HUES6 (cell line): ENCODE data around the gene PITPNC1.

Experiments
- H3K27ac ChIP-seq: 2 replicates; pipeline ENCODE4 v1.7.0; 2013; ENCODE audit warnings: low read depth, mild to moderate bottlenecking, low read length, inconsistent platforms
- H3K27me3 ChIP-seq: 2 replicates; pipeline ENCODE4 v1.6.1; 2013; ENCODE audit warnings: low read length; ENCODE audit not compliant: control insufficient read depth, insufficient read depth
- H3K36me3 ChIP-seq: 2 replicates; pipeline ENCODE4 v1.6.1; 2013; ENCODE audit warnings: low read length; ENCODE audit not compliant: control insufficient read depth, insufficient read depth
- H3K4me1 ChIP-seq: 2 replicates; pipeline ENCODE4 v1.6.1; 2013; ENCODE audit warnings: low read length; ENCODE audit not compliant: control insufficient read depth, insufficient read depth
- H3K4me3 ChIP-seq: 2 replicates; pipeline ENCODE4 v1.5.1; 2013; ENCODE audit warnings: low read depth, low read length
- H3K9ac ChIP-seq: one replicate; pipeline ENCODE4 v1.6.1; 2013; ENCODE audit warnings: mild to moderate bottlenecking, low read length
- H3K9me3 ChIP-seq: 2 replicates; pipeline ENCODE4 v1.6.1; 2013; ENCODE audit warnings: low read depth, low read length; ENCODE audit not compliant: control insufficient read depth, insufficient read depth

Gene PITPNC1

GRCh38 chr17:67449845-67450755 is 73.0 kb downstream of the PITPNC1 start:
- no peak overlapping the region for H3K27ac ChIP-seq
- H3K27me3 ChIP-seq, result no peaks in the 10 kb centered on the region
- no peak overlapping the region for H3K4me3 ChIP-seq
- H3K4me1 ChIP-seq, result peaks cover 8% of the 10 kb centered on the region; the same call in 1 of the 2 replicates
- H3K36me3 ChIP-seq, result no peaks in the 10 kb centered on the region
- no peak overlapping the region for H3K9ac ChIP-seq
- H3K9me3 ChIP-seq, result no peaks in the 10 kb centered on the region

DNA sequence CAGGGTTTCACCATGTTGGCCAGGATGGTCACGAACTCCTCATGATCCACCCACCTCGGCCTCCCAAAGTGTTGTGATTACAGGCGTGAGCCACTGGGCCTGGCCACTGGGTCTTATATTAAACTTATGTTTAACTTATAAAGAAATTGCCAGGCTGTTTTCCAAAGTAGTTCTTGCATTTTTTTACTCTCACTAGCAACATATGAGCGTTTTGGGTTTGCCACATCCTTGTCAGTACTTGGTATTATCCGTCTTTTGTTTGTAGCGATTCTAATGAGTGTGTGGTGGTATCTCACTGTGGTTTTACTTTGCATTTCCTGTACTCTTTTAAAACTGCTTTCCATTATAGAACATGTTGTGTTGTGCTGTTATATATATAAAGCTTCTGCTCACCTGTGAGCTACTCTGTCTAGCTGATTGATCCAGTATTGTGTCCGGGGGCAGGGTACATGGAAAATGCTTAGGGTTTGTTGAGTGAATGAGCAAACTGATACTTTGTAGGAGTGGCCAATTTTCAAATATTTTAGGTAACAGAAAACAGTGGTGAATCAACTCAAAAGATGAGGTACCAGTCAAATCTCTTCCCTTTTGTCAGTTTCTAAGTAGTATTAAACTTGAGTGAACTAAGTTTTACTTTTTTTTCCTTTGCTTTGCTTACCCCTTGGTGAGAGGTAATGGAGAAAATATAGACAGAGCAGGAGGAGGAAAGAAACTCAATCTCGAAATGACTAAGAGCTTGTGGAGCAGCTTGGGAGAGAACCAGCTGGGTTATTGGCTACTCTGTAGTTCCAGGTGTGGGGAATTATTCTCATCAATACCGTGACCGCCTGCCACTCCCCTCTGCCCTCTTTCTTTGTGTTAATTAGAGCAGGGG is 75.8 kb downstream of the PITPNC1 start:
- Histone ChIP-seq H3K9me3 (peaks cover 6% of the 10 kb centered on the region), H3K27me3 (no peaks in the 10 kb centered on the region), H3K4me1 (peaks cover 2% of the 10 kb centered on the region; the same call in 1 of the 2 replicates), H3K4me3 (no peak overlapping the region), H3K36me3 (no peaks in the 10 kb centered on the region), H3K9ac (no peak overlapping the region), H3K27ac (no peak overlapping the region)

GRCh38 chr17:67456103-67456502 is 79.0 kb downstream of the PITPNC1 start:
- H3K27ac ChIP-seq, result no peak overlapping the region
- peaks cover 8% of the 10 kb centered on the region for H3K9me3 ChIP-seq
- no peak overlapping the region for H3K9ac ChIP-seq
- no peak overlapping the region for H3K4me3 ChIP-seq
- 0 out of 2 replicates have a peak, but pooled peaks cover 2% of the 10 kb centered on the region for H3K4me1 ChIP-seq
- H3K27me3 ChIP-seq, result no peaks in the 10 kb centered on the region
- no peaks in the 10 kb centered on the region for H3K36me3 ChIP-seq

GRCh38 chr17:67456889-67457288 is 79.8 kb downstream of the PITPNC1 start:
- H3K4me1 ChIP-seq, result 0 out of 2 replicates have a peak, but pooled peaks cover 2% of the 10 kb centered on the region
- H3K9me3 ChIP-seq, result peaks cover 8% of the 10 kb centered on the region
- no peaks in the 10 kb centered on the region for H3K36me3 ChIP-seq
- H3K9ac ChIP-seq, result no peak overlapping the region
- no peak overlapping the region for H3K27ac ChIP-seq
- no peaks in the 10 kb centered on the region for H3K27me3 ChIP-seq
- no peak overlapping the region for H3K4me3 ChIP-seq

DNA sequence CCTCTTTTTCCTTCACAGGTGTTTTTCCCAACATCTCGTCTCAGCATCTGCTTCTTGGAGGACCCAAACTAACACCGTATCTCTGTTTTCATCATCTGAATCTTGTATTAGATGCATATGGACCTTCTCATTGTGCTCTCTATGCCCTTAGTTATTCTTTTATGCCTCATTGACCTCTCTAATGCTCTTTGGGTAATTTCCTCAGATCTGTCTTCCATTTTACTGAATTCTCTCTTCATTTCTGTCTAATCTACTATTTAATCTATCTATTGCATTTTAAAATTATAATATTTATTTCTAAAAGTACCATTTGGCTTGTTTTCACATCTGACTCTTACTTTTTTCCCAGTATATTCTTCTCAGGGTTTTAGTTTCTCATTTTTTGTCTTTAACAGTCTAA is 81.1 kb downstream of the PITPNC1 start:
- Histone ChIP-seq H3K4me3 (no peak overlapping the region), H3K9me3 (peaks cover 8% of the 10 kb centered on the region), H3K27ac (no peak overlapping the region), H3K27me3 (no peaks in the 10 kb centered on the region), H3K36me3 (no peaks in the 10 kb centered on the region), H3K9ac (no peak overlapping the region), H3K4me1 (no peaks in the 10 kb centered on the region)

GRCh38 chr17:67459985-67460384 is 82.9 kb downstream of the PITPNC1 start:
- no peaks in the 10 kb centered on the region for H3K27me3 ChIP-seq
- H3K9me3 ChIP-seq, result peaks cover 8% of the 10 kb centered on the region
- H3K4me3 ChIP-seq, result no peak overlapping the region
- no peaks in the 10 kb centered on the region for H3K36me3 ChIP-seq
- H3K9ac ChIP-seq, result no peak overlapping the region
- no peak overlapping the region for H3K27ac ChIP-seq
- H3K4me1 ChIP-seq, result no peaks in the 10 kb centered on the region

DNA sequence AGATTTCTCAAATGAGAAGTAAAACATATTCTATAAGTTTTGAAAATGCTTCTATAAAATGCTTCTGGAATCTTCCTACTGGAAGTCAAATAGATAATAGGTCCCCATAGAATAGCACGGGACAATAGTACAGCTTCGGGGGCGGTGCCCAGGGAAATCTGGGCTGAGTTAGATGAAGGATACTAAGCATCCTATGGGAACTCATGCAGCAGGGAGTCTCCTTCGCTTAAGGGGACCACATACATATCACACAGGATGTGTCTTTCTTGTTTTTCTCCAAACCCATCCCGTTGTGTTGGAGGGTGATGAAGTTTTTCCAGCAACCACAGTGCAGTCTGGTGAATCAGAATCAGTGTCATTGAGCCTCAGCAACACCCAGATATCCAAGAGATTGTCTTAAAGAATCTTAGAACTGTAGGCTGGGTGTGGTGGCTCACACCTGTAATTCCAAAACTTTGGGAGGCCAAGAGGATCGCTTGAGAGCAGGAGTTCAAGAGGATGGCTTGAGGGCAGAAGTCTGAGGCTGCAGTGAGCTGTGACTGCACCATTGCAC is 84.2 kb downstream of the PITPNC1 start:
- peaks cover 6% of the 10 kb centered on the region; the same call in 1 of the 2 replicates for H3K4me1 ChIP-seq

DNA sequence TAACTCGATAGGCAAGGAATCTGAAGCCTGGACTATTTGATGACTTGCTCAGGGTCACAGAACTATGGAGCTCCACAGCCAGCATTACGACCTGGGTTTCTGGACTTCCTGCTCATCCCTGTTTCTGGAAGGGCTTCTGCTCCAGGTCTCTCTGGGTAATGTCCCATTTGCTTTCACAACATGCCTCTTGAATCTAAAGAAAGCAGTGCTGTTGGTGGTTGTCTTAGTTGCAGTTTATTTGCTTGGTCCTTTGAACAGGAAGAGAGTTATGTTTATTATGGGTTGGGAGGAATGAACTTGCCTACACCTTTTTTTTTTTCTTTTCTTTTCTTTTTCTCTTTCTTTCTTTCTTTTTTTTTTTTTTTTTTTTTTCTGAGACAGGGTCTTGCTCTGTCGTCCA is 84.8 kb downstream of the PITPNC1 start:
- no peak overlapping the region for H3K4me3 ChIP-seq
- H3K9ac ChIP-seq, result no peak overlapping the region
- peaks cover 12% of the 10 kb centered on the region for H3K4me1 ChIP-seq
- H3K9me3 ChIP-seq, result peaks cover 7% of the 10 kb centered on the region
- no peak overlapping the region for H3K27ac ChIP-seq
- H3K27me3 ChIP-seq, result no peaks in the 10 kb centered on the region
- no peaks in the 10 kb centered on the region for H3K36me3 ChIP-seq

More for the DNA sequence above, 84.2 kb downstream of the PITPNC1 start:
- no peak overlapping the region for H3K4me3 ChIP-seq
- H3K9me3 ChIP-seq, result peaks cover 8% of the 10 kb centered on the region
- no peak overlapping the region for H3K9ac ChIP-seq
- no peaks in the 10 kb centered on the region for H3K27me3 ChIP-seq
- H3K27ac ChIP-seq, result no peak overlapping the region
- H3K36me3 ChIP-seq, result no peaks in the 10 kb centered on the region

- H3K9ac ChIP-seq, result no peak overlapping the region
- H3K27me3 ChIP-seq, result no peaks in the 10 kb centered on the region
- H3K4me1 ChIP-seq, result peaks cover 19% of the 10 kb centered on the region
- H3K4me3 ChIP-seq, result no peak overlapping the region
- peaks cover 3% of the 10 kb centered on the region; the same call in 1 of the 2 replicates for H3K9me3 ChIP-seq
- H3K36me3 ChIP-seq, result no peaks in the 10 kb centered on the region
- H3K27ac ChIP-seq, result no peak overlapping the region
Observed at GRCh38 chr17:67466251-67466796, 89.2 kb downstream of the PITPNC1 start.

- H3K4me3 ChIP-seq, result no peak overlapping the region
- H3K9me3 ChIP-seq, result peaks cover 8% of the 10 kb centered on the region; the same call in 1 of the 2 replicates
- H3K9ac ChIP-seq, result no peak overlapping the region
- no peaks in the 10 kb centered on the region for H3K36me3 ChIP-seq
- H3K27ac ChIP-seq, result no peak overlapping the region
- H3K4me1 ChIP-seq, result peaks cover 19% of the 10 kb centered on the region
- no peaks in the 10 kb centered on the region for H3K27me3 ChIP-seq
Observed at GRCh38 chr17:67467500-67468455, 90.7 kb downstream of the PITPNC1 start.
